ENCODE results near the gene ATP1A1. TPM values are rescaled to one million over a fixed set of nuclear protein-coding genes. Genes with fewer than 3 reads are reported as not detected.
A peak's percentile ranks its signal among the peaks of the same experiment; 100 is the strongest.

The ATP1A1 gene
- total RNA-seq, 2 experiments from 2014 or later = 74.4 to 186 TPM

DNA sequence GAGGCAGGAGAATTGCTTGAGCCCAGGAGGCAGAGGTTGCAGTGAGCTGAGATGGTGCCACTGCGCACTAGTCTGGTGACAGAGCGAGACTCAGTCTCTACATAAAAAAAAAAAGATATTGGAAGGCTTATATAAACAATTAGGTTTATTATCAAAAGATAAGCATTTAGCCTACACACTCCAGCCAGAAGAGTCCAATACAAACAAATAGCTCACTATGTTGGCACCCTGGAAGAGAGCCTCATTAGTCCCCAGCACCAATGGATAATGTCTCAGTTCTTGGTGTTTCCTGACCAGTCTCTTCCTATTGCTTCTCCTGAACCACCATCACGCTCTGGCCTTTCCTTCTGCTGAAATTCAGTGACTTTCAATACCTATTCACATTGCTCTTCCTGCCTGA, 48.6 kb upstream of the ATP1A1 start:
- POLR2A ChIA-PET = interaction anchor here (0.7 to 2.9 kb wide), 3 partner anchors 10 to 58 kb away, joined by 3 to 9 read pairs (median 4); no protein-coding TSS in a partner anchor
- Histone ChIP-seq H3K9me3 (ENCODE audit: low read length) (no peaks in the 10 kb centered on the region), H3K4me3 (ENCODE audit: low read depth, low read length, poor library complexity, severe bottlenecking) (no peak overlapping the region), H2AFZ (ENCODE audit: low read length) (peak overlapping the region; percentile 42; the same call in 1 of the 2 replicates), H3K79me2 (ENCODE audit: insufficient read depth, low read depth, low read length) (no peaks in the 10 kb centered on the region), H3K4me1 (ENCODE audit: insufficient read depth, low read length, poor library complexity, severe bottlenecking) (peaks cover 76% of the 10 kb centered on the region), H3K4me2 (ENCODE audit: low read length) (peak overlapping the region; percentile 68), H4K20me1 (ENCODE audit: insufficient read depth, low read length) (no peaks in the 10 kb centered on the region), H3K27ac (ENCODE audit: low read depth, low read length, poor library complexity, severe bottlenecking) (peak overlapping the region; percentile 92), H3K36me3 (ENCODE audit: insufficient read depth, low read length) (no peaks in the 10 kb centered on the region), H3K9me2 (ENCODE audit: insufficient read depth, low read length) (no peaks in the 10 kb centered on the region)
- DNase-seq (ENCODE audit: low spot score) = no peak
- CTCF ChIA-PET (ENCODE audit: unreplicated experiment) = no interaction called here
- no TSS peak for BruUV-seq (replicated peaks)
- TF ChIP-seq EZH2phosphoT487 (IDR thresholded peaks at IDR 0.05; ENCODE audit: borderline replicate concordance, low read depth, low read length) = no peak
- TF ChIP-seq, protein P1, sequence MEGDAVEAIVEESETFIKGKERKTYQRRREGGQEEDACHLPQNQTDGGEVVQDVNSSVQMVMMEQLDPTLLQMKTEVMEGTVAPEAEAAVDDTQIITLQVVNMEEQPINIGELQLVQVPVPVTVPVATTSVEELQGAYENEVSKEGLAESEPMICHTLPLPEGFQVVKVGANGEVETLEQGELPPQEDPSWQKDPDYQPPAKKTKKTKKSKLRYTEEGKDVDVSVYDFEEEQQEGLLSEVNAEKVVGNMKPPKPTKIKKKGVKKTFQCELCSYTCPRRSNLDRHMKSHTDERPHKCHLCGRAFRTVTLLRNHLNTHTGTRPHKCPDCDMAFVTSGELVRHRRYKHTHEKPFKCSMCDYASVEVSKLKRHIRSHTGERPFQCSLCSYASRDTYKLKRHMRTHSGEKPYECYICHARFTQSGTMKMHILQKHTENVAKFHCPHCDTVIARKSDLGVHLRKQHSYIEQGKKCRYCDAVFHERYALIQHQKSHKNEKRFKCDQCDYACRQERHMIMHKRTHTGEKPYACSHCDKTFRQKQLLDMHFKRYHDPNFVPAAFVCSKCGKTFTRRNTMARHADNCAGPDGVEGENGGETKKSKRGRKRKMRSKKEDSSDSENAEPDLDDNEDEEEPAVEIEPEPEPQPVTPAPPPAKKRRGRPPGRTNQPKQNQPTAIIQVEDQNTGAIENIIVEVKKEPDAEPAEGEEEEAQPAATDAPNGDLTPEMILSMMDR (conservative IDR thresholded peaks at IDR 0.05; ENCODE audit: low read length) = no peak
- intact Hi-C loops (cut with micrococcal nuclease; ENCODE audit: unreplicated experiment) = no loop called here

DNA sequence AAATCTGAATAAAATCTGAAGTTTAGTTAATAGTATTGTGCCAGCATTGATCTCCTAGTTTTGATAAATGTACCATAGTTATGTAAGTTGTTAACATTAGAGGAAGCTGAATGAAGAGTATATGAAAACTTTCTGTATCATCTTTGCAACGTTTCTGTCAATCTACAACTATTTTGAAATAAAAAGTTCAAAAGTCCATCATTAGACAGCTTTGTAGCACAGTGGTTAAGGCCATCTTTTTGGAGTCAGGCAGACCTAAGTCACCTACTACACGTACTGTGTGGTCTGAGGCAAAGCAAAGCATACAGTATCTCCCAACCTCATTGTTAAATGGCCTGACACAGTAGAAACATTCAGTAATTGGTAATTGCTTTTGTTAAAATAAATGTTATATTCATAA, 47.9 kb upstream of the ATP1A1 start:
- BruUV-seq (replicated peaks) = no TSS peak

DNA sequence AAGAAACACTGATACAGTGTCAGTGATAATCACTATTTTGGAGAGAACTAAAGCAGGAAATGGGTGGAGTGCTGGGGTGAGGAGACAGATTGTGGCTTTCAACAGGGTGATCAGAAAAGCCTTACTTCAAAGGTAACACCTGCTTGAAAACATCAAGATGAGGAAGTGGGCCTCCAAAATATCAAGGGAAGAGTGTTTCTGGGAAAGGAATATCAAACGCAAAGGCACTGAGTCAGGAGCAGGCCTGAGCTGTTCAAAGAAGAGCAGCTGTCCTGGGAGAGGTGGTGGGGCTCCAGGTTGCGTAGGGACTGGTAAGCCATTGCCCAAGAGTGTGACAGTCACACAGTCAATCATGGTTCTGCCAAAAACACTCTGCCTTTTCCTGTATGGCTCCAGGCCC, 47.1 kb upstream of the ATP1A1 start:
- intact Hi-C loops (cut with micrococcal nuclease; ENCODE audit: unreplicated experiment) = loop anchor here (5.0 kb wide), 1 partner anchor 94 kb away; no protein-coding TSS in a partner anchor
- peak overlapping the region; percentile 68 for H3K4me2 ChIP-seq (ENCODE audit: low read length)
- peak; percentile 80 for DNase-seq (ENCODE audit: low spot score)
- no peaks in the 10 kb centered on the region for H3K9me3 ChIP-seq (ENCODE audit: low read length)
- ChIA-PET POLR2A (interaction anchor here (0.5 to 2.9 kb wide), 10 partner anchors 9 to 101 kb away, joined by 3 to 9 read pairs (median 3); no protein-coding TSS in a partner anchor), CTCF (ENCODE audit: unreplicated experiment) (no interaction called here)
- H3K4me1 ChIP-seq (ENCODE audit: insufficient read depth, low read length, poor library complexity, severe bottlenecking) = peaks cover 86% of the 10 kb centered on the region
- BruUV-seq (replicated peaks) = no TSS peak
- H3K4me3 ChIP-seq (ENCODE audit: low read depth, low read length, poor library complexity, severe bottlenecking) = peak overlapping the region; percentile 28
- H2AFZ ChIP-seq (ENCODE audit: low read length) = peak overlapping the region; percentile 65
- H3K79me2 ChIP-seq (ENCODE audit: insufficient read depth, low read depth, low read length) = no peaks in the 10 kb centered on the region
- no peaks in the 10 kb centered on the region for H4K20me1 ChIP-seq (ENCODE audit: insufficient read depth, low read length)
- H3K36me3 ChIP-seq (ENCODE audit: insufficient read depth, low read length) = no peaks in the 10 kb centered on the region
- TF ChIP-seq EZH2phosphoT487 (IDR thresholded peaks at IDR 0.05; ENCODE audit: borderline replicate concordance, low read depth, low read length) = no peak
- TF ChIP-seq, protein P1 (conservative IDR thresholded peaks at IDR 0.05; ENCODE audit: low read length) = no peak
- no peaks in the 10 kb centered on the region for H3K9me2 ChIP-seq (ENCODE audit: insufficient read depth, low read length)
- peak overlapping the region; percentile 92 for H3K27ac ChIP-seq (ENCODE audit: low read depth, low read length, poor library complexity, severe bottlenecking)

More for the DNA sequence above, 47.9 kb upstream of the ATP1A1 start:
- POLR2A ChIA-PET = interaction anchor here (0.7 to 2.9 kb wide), 6 partner anchors 10 to 338 kb away, joined by 3 to 9 read pairs (median 4); no protein-coding TSS in a partner anchor
- Histone ChIP-seq H2AFZ (ENCODE audit: low read length) (peak overlapping the region; percentile 42; the same call in 1 of the 2 replicates), H3K4me2 (ENCODE audit: low read length) (peak overlapping the region; percentile 68), H3K9me2 (ENCODE audit: insufficient read depth, low read length) (no peaks in the 10 kb centered on the region), H3K79me2 (ENCODE audit: insufficient read depth, low read depth, low read length) (no peaks in the 10 kb centered on the region), H4K20me1 (ENCODE audit: insufficient read depth, low read length) (no peaks in the 10 kb centered on the region), H3K4me1 (ENCODE audit: insufficient read depth, low read length, poor library complexity, severe bottlenecking) (peaks cover 83% of the 10 kb centered on the region), H3K27ac (ENCODE audit: low read depth, low read length, poor library complexity, severe bottlenecking) (peak overlapping the region; percentile 92), H3K9me3 (ENCODE audit: low read length) (no peaks in the 10 kb centered on the region), H3K36me3 (ENCODE audit: insufficient read depth, low read length) (no peaks in the 10 kb centered on the region), H3K4me3 (ENCODE audit: low read depth, low read length, poor library complexity, severe bottlenecking) (no peak overlapping the region)
- TF ChIP-seq EZH2phosphoT487 (IDR thresholded peaks at IDR 0.05; ENCODE audit: borderline replicate concordance, low read depth, low read length) = no peak
- TF ChIP-seq, protein P1 (conservative IDR thresholded peaks at IDR 0.05; ENCODE audit: low read length) = no peak
- CTCF ChIA-PET (ENCODE audit: unreplicated experiment) = no interaction called here
- no peak for DNase-seq (ENCODE audit: low spot score)
- intact Hi-C loops (cut with micrococcal nuclease; ENCODE audit: unreplicated experiment) = loop anchor here (5.0 kb wide), 1 partner anchor 93 kb away; no protein-coding TSS in a partner anchor

Measured in OCI-LY7 (cell line).